ENCODE results near the gene SPSB2. TPM values are rescaled to one million over a fixed set of nuclear protein-coding genes. Genes with fewer than 3 reads are reported as not detected.

SPSB2 gene
- total and polyA plus RNA-seq, 2 experiments from 2014 or later: 4.4 to 4.8 TPM

GRCh38 chr12:6828781-6829535 is 44.1 kb downstream of the SPSB2 start:
- Histone ChIP-seq H3K9me3 (ENCODE audit: low read depth) (no peaks in the 10 kb centered on the region), H4K20me1 (ENCODE audit: insufficient read depth) (no peaks in the 10 kb centered on the region), H3K9me2 (ENCODE audit: insufficient read depth) (no peaks in the 10 kb centered on the region), H3K27me3 (replicated peaks; ENCODE audit: insufficient read depth) (no peaks in the 10 kb centered on the region), H3K4me3 (peak overlapping the region; percentile 87), H2AFZ (peak overlapping the region; percentile 70), H3K36me3 (ENCODE audit: low read depth) (peaks cover 6% of the 10 kb centered on the region; the same call in 1 of the 2 replicates), H3K9ac (peak overlapping the region; percentile 96), H3K4me2 (ENCODE audit: unreplicated experiment) (peak overlapping the region; percentile 89), H3F3A (ENCODE audit: insufficient read depth) (no peaks in the 10 kb centered on the region; the same call in none of the 2 replicates), H3K27ac (peak overlapping the region; percentile 74), H3K4me1 (ENCODE audit: insufficient read depth) (peaks cover 23% of the 10 kb centered on the region), H3K79me2 (ENCODE audit: insufficient read depth) (peaks cover 25% of the 10 kb centered on the region)
- no peak for TF ChIP-seq EZH2 (IDR thresholded peaks at IDR 0.05; ENCODE audit: insufficient read depth, poor library complexity, severe bottlenecking)
- no peak for TF ChIP-seq EZH2phosphoT487 (IDR thresholded peaks at IDR 0.05; ENCODE audit: insufficient read depth, low read depth)
- in situ Hi-C loops (cut with MboI): no loop called here
- 1 to 2% methylated on average over 61 to 70 of the region's 71 CpGs for WGBS, 2 experiments (ENCODE audit: low coverage in 1 of 2, low lambda C conversion rate in 2 of 2, missing lambda C conversion rate in 2 of 2)
- peak; percentile 88 for DNase-seq

- Histone ChIP-seq H3K9me3 (ENCODE audit: low read depth) (no peaks in the 10 kb centered on the region), H4K20me1 (ENCODE audit: insufficient read depth) (no peaks in the 10 kb centered on the region), H3K9me2 (ENCODE audit: insufficient read depth) (no peaks in the 10 kb centered on the region), H3K79me2 (ENCODE audit: insufficient read depth) (peaks cover 25% of the 10 kb centered on the region), H3K27ac (peak within 1 kb of the TSS; percentile 74), H3F3A (ENCODE audit: insufficient read depth) (no peaks in the 10 kb centered on the region; the same call in 1 of the 2 replicates), H2AFZ (peak within 1 kb of the TSS; percentile 70), H3K4me3 (peak within 1 kb of the TSS; percentile 87), H3K36me3 (ENCODE audit: low read depth) (0 out of 2 replicates have a peak, but pooled peaks cover 4% of the 10 kb centered on the region), H3K4me1 (ENCODE audit: insufficient read depth) (peaks cover 23% of the 10 kb centered on the region), H3K4me2 (ENCODE audit: unreplicated experiment) (peak within 1 kb of the TSS; percentile 89), H3K9ac (peak within 1 kb of the TSS; percentile 96), H3K27me3 (replicated peaks; ENCODE audit: insufficient read depth) (peaks cover 2% of the 10 kb centered on the region; the same call in 1 of the 2 replicates)
- DNase-seq: peak; percentile 76
- in situ Hi-C loops (cut with MboI): no loop called here
- TF ChIP-seq EZH2 (IDR thresholded peaks at IDR 0.05; ENCODE audit: insufficient read depth, poor library complexity, severe bottlenecking) (no peak), EZH2phosphoT487 (IDR thresholded peaks at IDR 0.05; ENCODE audit: insufficient read depth, low read depth) (no peak)
- WGBS, 2 experiments (ENCODE audit: low coverage in 1 of 2, low lambda C conversion rate in 2 of 2, missing lambda C conversion rate in 2 of 2): 1% methylated on average over 27 to 52 of the region's 60 CpGs
Measured at GRCh38 chr12:6827982-6828780, 44.9 kb downstream of the SPSB2 start, which contains the start of gene P3H3. TSS of gene P3H3 (plus strand) at chr12:6828407. CDS start at chr12:6828441, 34 bp downstream.

- Histone ChIP-seq H3F3A (ENCODE audit: insufficient read depth) (no peaks in the 10 kb centered on the region; the same call in 1 of the 2 replicates), H3K4me1 (ENCODE audit: insufficient read depth) (peaks cover 23% of the 10 kb centered on the region), H3K9me3 (ENCODE audit: low read depth) (no peaks in the 10 kb centered on the region), H3K27ac (peak overlapping the region; percentile 25; the same call in 1 of the 2 replicates), H3K27me3 (replicated peaks; ENCODE audit: insufficient read depth) (peaks cover 7% of the 10 kb centered on the region), H3K9ac (peak overlapping the region; percentile 27; the same call in 1 of the 2 replicates), H4K20me1 (ENCODE audit: insufficient read depth) (no peaks in the 10 kb centered on the region), H3K4me3 (peak overlapping the region; percentile 46), H3K36me3 (ENCODE audit: low read depth) (0 out of 2 replicates have a peak, but pooled peaks cover 4% of the 10 kb centered on the region), H2AFZ (peak overlapping the region; percentile 34; the same call in 1 of the 2 replicates), H3K9me2 (ENCODE audit: insufficient read depth) (no peaks in the 10 kb centered on the region), H3K79me2 (ENCODE audit: insufficient read depth) (peaks cover 25% of the 10 kb centered on the region), H3K4me2 (ENCODE audit: unreplicated experiment) (peak overlapping the region; percentile 54)
- peak; percentile 90 for DNase-seq
- 1 to 3% methylated on average over 8 of the region's 8 CpGs for WGBS, 2 experiments (ENCODE audit: low coverage in 1 of 2, low lambda C conversion rate in 2 of 2, missing lambda C conversion rate in 2 of 2)
- TF ChIP-seq EZH2phosphoT487 (IDR thresholded peaks at IDR 0.05; ENCODE audit: insufficient read depth, low read depth): no peak
- TF ChIP-seq EZH2 (IDR thresholded peaks at IDR 0.05; ENCODE audit: insufficient read depth, poor library complexity, severe bottlenecking): no peak
- in situ Hi-C loops (cut with MboI): no loop called here
Measured at GRCh38 chr12:6827437-6827911, 45.6 kb downstream of the SPSB2 start.

All from GM23248 (cell line).